Measurements from ENCODE around the gene TENM3.

The TENM3 gene

GRCh38 chr4:182449186-182449929, 206.2 kb downstream of the TENM3 start:
- peak; percentile 23 for DNase-seq (ENCODE audit: low read depth, low spot score)

- DNase-seq (ENCODE audit: low read depth, low spot score), result peak; percentile 26
Measured at GRCh38 chr4:182449930-182450439, 206.8 kb downstream of the TENM3 start.

- no peak for DNase-seq (ENCODE audit: low read depth, low spot score)
Measured at GRCh38 chr4:182451441-182451840, 208.2 kb downstream of the TENM3 start.

GRCh38 chr4:182453830-182454229, 210.6 kb downstream of the TENM3 start:
- DNase-seq (ENCODE audit: low read depth, low spot score), result no peak

- peak; percentile 12 for DNase-seq (ENCODE audit: low read depth, low spot score)
Measured at GRCh38 chr4:182454440-182455013, 211.3 kb downstream of the TENM3 start.

GRCh38 chr4:182465114-182465513, 221.9 kb downstream of the TENM3 start:
- no peak for DNase-seq (ENCODE audit: low read depth, low spot score)

GRCh38 chr4:182465979-182466378, 222.8 kb downstream of the TENM3 start:
- DNase-seq (ENCODE audit: low read depth, low spot score), result no peak

GRCh38 chr4:182470215-182470614, 227.0 kb downstream of the TENM3 start:
- DNase-seq (ENCODE audit: low read depth, low spot score), result no peak

- DNase-seq (ENCODE audit: low read depth, low spot score), result no peak
Measured at GRCh38 chr4:182475539-182475938, 232.3 kb downstream of the TENM3 start.

- DNase-seq (ENCODE audit: low read depth, low spot score), result peak; percentile 57
Measured at GRCh38 chr4:182478475-182478874, 235.3 kb downstream of the TENM3 start.

GRCh38 chr4:182483685-182484084, 240.5 kb downstream of the TENM3 start:
- DNase-seq (ENCODE audit: low read depth, low spot score), result no peak

GRCh38 chr4:182486881-182487280, 243.7 kb downstream of the TENM3 start:
- no peak for DNase-seq (ENCODE audit: low read depth, low spot score)

- no peak for DNase-seq (ENCODE audit: low read depth, low spot score)
Measured at GRCh38 chr4:182488896-182489295, 245.7 kb downstream of the TENM3 start.

GRCh38 chr4:182489607-182490006, 246.4 kb downstream of the TENM3 start:
- no peak for DNase-seq (ENCODE audit: low read depth, low spot score)

- DNase-seq (ENCODE audit: low read depth, low spot score), result no peak
Measured at GRCh38 chr4:182491719-182492118, 248.5 kb downstream of the TENM3 start.

GRCh38 chr4:182492423-182492822, 249.2 kb downstream of the TENM3 start:
- peak; percentile 58 for DNase-seq (ENCODE audit: low read depth, low spot score)

- DNase-seq (ENCODE audit: low read depth, low spot score), result no peak
Measured at GRCh38 chr4:182493377-182493776, 250.2 kb downstream of the TENM3 start.

GRCh38 chr4:182494103-182494502, 250.9 kb downstream of the TENM3 start:
- DNase-seq (ENCODE audit: low read depth, low spot score), result no peak

GRCh38 chr4:182495031-182495430, 251.8 kb downstream of the TENM3 start:
- no peak for DNase-seq (ENCODE audit: low read depth, low spot score)

- DNase-seq (ENCODE audit: low read depth, low spot score), result no peak
Measured at GRCh38 chr4:182495645-182496385, 252.6 kb downstream of the TENM3 start.

- no peak for DNase-seq (ENCODE audit: low read depth, low spot score)
Measured at GRCh38 chr4:182496408-182496807, 253.2 kb downstream of the TENM3 start.

- DNase-seq (ENCODE audit: low read depth, low spot score), result no peak
Measured at GRCh38 chr4:182502064-182502463, 258.9 kb downstream of the TENM3 start.
